PC-3 (cell line): Measurements from ENCODE around the gene PKP1. TPM values are rescaled to one million over a fixed set of nuclear protein-coding genes. Genes with fewer than 3 reads are reported as not detected.

ENCODE experiments used
- ATAC-seq: fragments of 200-7000 bp; cut with Tn5 transposase; 2 replicates; pipeline ENCODE4 v1.9.1; 2020; ENCODE audit warnings: mild to moderate bottlenecking, moderate library complexity
- BruUV-seq: library from RNA; stranded (reverse); fragments of 400-500 nt; replicated peaks from 2 replicates; lab custom pipeline; 2021; lab: Mats Ljungman, UMichigan
- CTCF ChIA-PET: fragments of 300-600 bp; sonication (Branson Sonifier 250); formaldehyde crosslinking; loops from one replicate; lab custom pipeline; 2022; ENCODE audit warnings: antibody characterized with exemption; lab: Charles Lee
- POLR2A ChIA-PET: fragments of 300-600 bp; sonication (Branson Sonifier 250); formaldehyde crosslinking; loops from one replicate; lab custom pipeline; 2022; ENCODE audit warnings: antibody characterized with exemption; ENCODE audit not compliant: unreplicated experiment; lab: Charles Lee
- DNase-seq: peaks from one replicate; pipeline ENCODE4 v3.0.0-alpha.2; 2015
- H2AFZ ChIP-seq: fragments of 300-600 bp; sonication (generic); 2 replicates; pipeline ENCODE4 v1.6.0; 2016; ENCODE audit warnings: antibody characterized with exemption, low read length
- H3F3A ChIP-seq: fragments of 300-600 bp; sonication (generic); one replicate; pipeline ENCODE4 v1.6.0; 2017; ENCODE audit warnings: antibody characterized with exemption, low read length, control low read depth, mild to moderate bottlenecking; ENCODE audit not compliant: unreplicated experiment
- H3K27ac ChIP-seq: fragments of 300-600 bp; sonication (generic); 2 replicates; pipeline ENCODE4 v1.5.1; 2016; ENCODE audit warnings: mild to moderate bottlenecking, low read length
- H3K27me3 ChIP-seq: fragments of 300-600 bp; sonication (generic); 2 replicates; pipeline ENCODE4 v1.6.1; 2016; ENCODE audit warnings: low read length, mixed read lengths
- H3K36me3 ChIP-seq: fragments of 300-600 bp; sonication (generic); 2 replicates; pipeline ENCODE4 v1.6.1; 2016; ENCODE audit warnings: low read depth, mixed run types, low read length, mixed read lengths
- H3K4me1 ChIP-seq: fragments of 300-600 bp; sonication (generic); 2 replicates; pipeline ENCODE4 v1.5.1; 2016; ENCODE audit warnings: low read length; ENCODE audit not compliant: insufficient read depth
- H3K4me2 ChIP-seq: fragments of 300-600 bp; sonication (generic); 2 replicates; pipeline ENCODE4 v1.6.0; 2016; ENCODE audit warnings: low read length
- H3K4me3 ChIP-seq: fragments of 300-600 bp; sonication (generic); 2 replicates; pipeline ENCODE4 v1.5.1; 2016; ENCODE audit warnings: mild to moderate bottlenecking, low read length, mixed read lengths
- H3K79me2 ChIP-seq: fragments of 300-600 bp; sonication (generic); 2 replicates; pipeline ENCODE4 v1.6.1; 2017; ENCODE audit warnings: low read length, mixed read lengths
- H3K9ac ChIP-seq: fragments of 300-600 bp; sonication (generic); 2 replicates; pipeline ENCODE4 v1.6.0; 2016; ENCODE audit warnings: mild to moderate bottlenecking, low read length
- H3K9me2 ChIP-seq: fragments of 300-600 bp; sonication (generic); replicated peaks from 2 replicates; pipeline ENCODE4 v1.6.1; 2016; ENCODE audit warnings: mixed run types, low read length, mixed read lengths
- H3K9me3 ChIP-seq: fragments of 300-600 bp; sonication (generic); 2 replicates; pipeline ENCODE4 v1.6.1; 2016; ENCODE audit warnings: low read length, mixed read lengths
- H4K20me1 ChIP-seq: fragments of 300-600 bp; sonication (generic); 2 replicates; pipeline ENCODE4 v1.6.1; 2016; ENCODE audit warnings: low read length, mixed read lengths
- CTCF ChIP-seq: fragments of 300-600 bp; sonication (generic); conservative IDR thresholded peaks from 2 replicates; pipeline ENCODE4 v1.5.1; 2017; ENCODE audit warnings: antibody characterized with exemption, low read depth, mild to moderate bottlenecking, low read length
- EZH2 ChIP-seq: fragments of 300-600 bp; sonication (generic); IDR thresholded peaks from one replicate; pipeline ENCODE4 v1.6.1; 2017; ENCODE audit warnings: antibody characterized with exemption, mild to moderate bottlenecking, low read length; ENCODE audit not compliant: unreplicated experiment
- EZH2phosphoT487 ChIP-seq: fragments of 300-600 bp; sonication (generic); IDR thresholded peaks from 2 replicates; pipeline ENCODE4 v1.6.1; 2018; ENCODE audit warnings: mild to moderate bottlenecking, antibody characterized with exemption, low read length, borderline replicate concordance
- intact Hi-C: fragments of 100-400 bp; cut with micrococcal nuclease; formaldehyde crosslinking; loops from 2 replicates; pipeline ENCODE4 v1.9.0; 2023
- total RNA-seq: library from RNA; depleted of rRNA; stranded (reverse); fragments of >200 nt; gene quantifications from 2 replicates; pipeline ENCODE4 v1.2.3, GENCODE V29; 2014

PKP1 gene
- total RNA-seq, 1 experiment from 2014 or later = 211 TPM

- Histone ChIP-seq H2AFZ (no peak overlapping the region), H3K79me2 (no peaks in the 10 kb centered on the region), H4K20me1 (no peaks in the 10 kb centered on the region), H3K9me3 (no peaks in the 10 kb centered on the region), H3K4me3 (no peak overlapping the region), H3K27ac (no peak overlapping the region), H3K9ac (no peak overlapping the region), H3F3A (no peaks in the 10 kb centered on the region), H3K4me1 (no peaks in the 10 kb centered on the region), H3K9me2 (no peaks in the 10 kb centered on the region), H3K36me3 (peaks cover 100% of the 10 kb centered on the region), H3K27me3 (no peaks in the 10 kb centered on the region), H3K4me2 (no peak overlapping the region)
- ATAC-seq (no peak), DNase-seq (no peak)
- ChIA-PET POLR2A (no interaction called here), CTCF (no interaction called here)
- TF ChIP-seq EZH2phosphoT487 (no peak), EZH2 (no peak), CTCF (no peak)
- no TSS peak for BruUV-seq
- intact Hi-C loops = no loop called here
Observed at GRCh38 chr1:201322653-201323510, 39.6 kb downstream of the PKP1 start.

- Histone ChIP-seq H3K4me2 (no peak overlapping the region), H3K36me3 (peaks cover 100% of the 10 kb centered on the region), H3K4me1 (no peaks in the 10 kb centered on the region), H3K9me2 (no peaks in the 10 kb centered on the region), H3K79me2 (no peaks in the 10 kb centered on the region), H3K27ac (no peak overlapping the region), H4K20me1 (no peaks in the 10 kb centered on the region), H2AFZ (no peak overlapping the region), H3F3A (no peaks in the 10 kb centered on the region), H3K9ac (no peak overlapping the region), H3K27me3 (no peaks in the 10 kb centered on the region), H3K9me3 (no peaks in the 10 kb centered on the region), H3K4me3 (no peak overlapping the region)
- ChIA-PET POLR2A (no interaction called here), CTCF (no interaction called here)
- no TSS peak for BruUV-seq
- ATAC-seq (no peak), DNase-seq (no peak)
- TF ChIP-seq EZH2phosphoT487 (no peak), EZH2 (no peak), CTCF (no peak)
- intact Hi-C loops = no loop called here
Observed at GRCh38 chr1:201324306-201324705, 41.0 kb downstream of the PKP1 start.
